CD4-positive, CD25-positive, alpha-beta regulatory T cell (primary cell): ENCODE data around the gene MINDY4. TPM values are rescaled to one million over a fixed set of nuclear protein-coding genes. Genes with fewer than 3 reads are reported as not detected.

Experiments
- ATAC-seq, 2 donors: fragments of 150-1000 bp; cut with Tn5 transposase; one replicate each; pipeline ENCODE4 v1.10.0; 2021; ENCODE audit warnings: low read depth in 2 of 2, moderate number of reproducible peaks in 2 of 2, moderate library complexity in 1 of 2
- DNase-seq, 3 donors: peaks; one replicate each; pipeline versions ENCODE4 v3.0.0 to v3.0.0-alpha.2; 2012 to 2022; ENCODE audit warnings: mixed read lengths in 1 of 3
- H3K27ac ChIP-seq: one replicate; pipeline ENCODE4 v1.7.0; 2013; ENCODE audit warnings: mild to moderate bottlenecking, low read length; ENCODE audit not compliant: insufficient read depth, poor library complexity, severe bottlenecking
- H3K27me3 ChIP-seq: one replicate; pipeline ENCODE4 v1.7.0; 2013; ENCODE audit warnings: low read length; ENCODE audit not compliant: control insufficient read depth, insufficient read depth
- H3K36me3 ChIP-seq: one replicate; pipeline ENCODE4 v1.7.0; 2013; ENCODE audit warnings: mild to moderate bottlenecking, low read length, moderate library complexity; ENCODE audit not compliant: control insufficient read depth, insufficient read depth
- H3K4me1 ChIP-seq: 2 replicates; pipeline ENCODE4 v1.7.0; 2013; ENCODE audit warnings: mild to moderate bottlenecking, low read length; ENCODE audit not compliant: insufficient read depth, control insufficient read depth, poor library complexity, severe bottlenecking
- H3K4me3 ChIP-seq: one replicate; pipeline ENCODE4 v1.7.0; 2013; ENCODE audit warnings: low read depth, mild to moderate bottlenecking, low read length, moderate library complexity
- H3K9me3 ChIP-seq, 2 experiments: 1 replicate in 1 of 2; 2 replicates in 1 of 2; pipeline ENCODE4 v1.7.0; 2013; ENCODE audit warnings: low read length in 2 of 2, mild to moderate bottlenecking in 1 of 2, moderate library complexity in 1 of 2; ENCODE audit not compliant: control insufficient read depth in 2 of 2
- H3K27ac Mint-ChIP-seq, 3 donors: one replicate each; pipeline ENCODE4 v1.8.0; 2020 to 2022; ENCODE audit warnings: mild to moderate bottlenecking in 3 of 3, mixed read lengths in 3 of 3, moderate library complexity in 2 of 3
- H3K27me3 Mint-ChIP-seq: one replicate; pipeline ENCODE4 v1.8.0; 2022; ENCODE audit warnings: mild to moderate bottlenecking, mixed read lengths
- H3K36me3 Mint-ChIP-seq: one replicate; pipeline ENCODE4 v1.8.0; 2020; ENCODE audit warnings: mixed read lengths
- H3K4me1 Mint-ChIP-seq, 4 donors: one replicate each; pipeline ENCODE4 v1.8.0; 2020 to 2022; ENCODE audit warnings: mixed read lengths in 4 of 4, mild to moderate bottlenecking in 1 of 4
- H3K4me3 Mint-ChIP-seq, 4 donors: one replicate each; pipeline ENCODE4 v1.8.0; 2020 to 2022; ENCODE audit warnings: mild to moderate bottlenecking in 4 of 4, mixed read lengths in 4 of 4, moderate library complexity in 3 of 4
- H3K9me3 Mint-ChIP-seq, 7 donors: one replicate each; pipeline ENCODE4 v1.8.0; 2020 to 2022; ENCODE audit warnings: mixed read lengths in 7 of 7, mild to moderate bottlenecking in 3 of 7, moderate library complexity in 2 of 7
- polyA plus RNA-seq, 4 donors: library from polyadenylated mRNA; unstranded; fragments of 300-500 nt; fragmentation: Illumina TruSeq; gene quantifications; one replicate each; pipeline ENCODE4 v1.2.3, GENCODE V29; 2021
- total RNA-seq: library from RNA; stranded (reverse); gene quantifications from one replicate; pipeline ENCODE4 v1.2.3, GENCODE V29; 2022

The MINDY4 gene
- total and polyA plus RNA-seq, 5 donors from 2014 or later, result 0.17 to 1.0 (median 0.52) TPM

- no peaks in the 10 kb centered on the region for H3K4me1 ChIP-seq
- no peaks in the 10 kb centered on the region for H3K27me3 Mint-ChIP-seq
- no peak overlapping the region for H3K4me3 ChIP-seq
- no peaks in the 10 kb centered on the region for H3K36me3 Mint-ChIP-seq
- H3K9me3 Mint-ChIP-seq, result no peaks in the 10 kb centered on the region
- no peak overlapping the region for H3K27ac Mint-ChIP-seq
- H3K4me1 Mint-ChIP-seq, result no peaks in the 10 kb centered on the region
- H3K27ac ChIP-seq, result no peak overlapping the region
- H3K36me3 ChIP-seq, result no peaks in the 10 kb centered on the region
- H3K4me3 Mint-ChIP-seq, result no peak overlapping the region
- H3K9me3 ChIP-seq, result no peaks in the 10 kb centered on the region
- ATAC-seq (no peak), DNase-seq (no peak)
- no peaks in the 10 kb centered on the region for H3K27me3 ChIP-seq
These were observed 145.6 kb downstream of the MINDY4 start for GRCh38 chr7:30916767-30917166.

- no peaks in the 10 kb centered on the region for H3K4me1 Mint-ChIP-seq
These were observed 146.1 kb downstream of the MINDY4 start for GRCh38 chr7:30917216-30917893.

GRCh38 chr7:30918676-30919075 is 147.5 kb downstream of the MINDY4 start:
- no peaks in the 10 kb centered on the region for H3K36me3 ChIP-seq
- Mint-ChIP-seq H3K27me3 (no peaks in the 10 kb centered on the region), H3K9me3 (no peaks in the 10 kb centered on the region), H3K4me3 (no peak overlapping the region), H3K4me1 (no peaks in the 10 kb centered on the region), H3K27ac (no peak overlapping the region), H3K36me3 (no peaks in the 10 kb centered on the region)
- no peaks in the 10 kb centered on the region for H3K27me3 ChIP-seq
- DNase-seq (no peak), ATAC-seq (no peak)
- H3K9me3 ChIP-seq, result no peaks in the 10 kb centered on the region
- no peaks in the 10 kb centered on the region for H3K4me1 ChIP-seq
- no peak overlapping the region for H3K4me3 ChIP-seq
- H3K27ac ChIP-seq, result no peak overlapping the region

More at GRCh38 chr7:30917216-30917893, 146.1 kb downstream of the MINDY4 start:
- Mint-ChIP-seq H3K9me3 (no peaks in the 10 kb centered on the region), H3K27me3 (no peaks in the 10 kb centered on the region), H3K36me3 (no peaks in the 10 kb centered on the region), H3K4me3 (no peak overlapping the region), H3K27ac (no peak overlapping the region)
- no peaks in the 10 kb centered on the region for H3K27me3 ChIP-seq
- DNase-seq, result no peak
- no peak overlapping the region for H3K4me3 ChIP-seq
- no peaks in the 10 kb centered on the region for H3K36me3 ChIP-seq
- H3K9me3 ChIP-seq, result no peaks in the 10 kb centered on the region
- ATAC-seq, result no peak
- no peaks in the 10 kb centered on the region for H3K4me1 ChIP-seq
- no peak overlapping the region for H3K27ac ChIP-seq

GRCh38 chr7:30920021-30920583 is 148.9 kb downstream of the MINDY4 start:
- no peak for ATAC-seq
- no peak overlapping the region for H3K4me3 Mint-ChIP-seq
- Histone ChIP-seq H3K27ac (no peak overlapping the region), H3K9me3 (no peaks in the 10 kb centered on the region), H3K36me3 (no peaks in the 10 kb centered on the region), H3K27me3 (no peaks in the 10 kb centered on the region), H3K4me3 (no peak overlapping the region), H3K4me1 (no peaks in the 10 kb centered on the region)
- no peaks in the 10 kb centered on the region for H3K36me3 Mint-ChIP-seq
- no peaks in the 10 kb centered on the region for H3K27me3 Mint-ChIP-seq
- H3K27ac Mint-ChIP-seq, result no peak overlapping the region
- no peak for DNase-seq
- H3K4me1 Mint-ChIP-seq, result no peaks in the 10 kb centered on the region
- no peaks in the 10 kb centered on the region for H3K9me3 Mint-ChIP-seq

GRCh38 chr7:30920584-30921539 is 149.6 kb downstream of the MINDY4 start:
- Histone ChIP-seq H3K36me3 (no peaks in the 10 kb centered on the region), H3K9me3 (no peaks in the 10 kb centered on the region), H3K27me3 (no peaks in the 10 kb centered on the region), H3K27ac (no peak overlapping the region), H3K4me1 (no peaks in the 10 kb centered on the region), H3K4me3 (no peak overlapping the region)
- ATAC-seq (no peak), DNase-seq (no peak)
- Mint-ChIP-seq H3K36me3 (no peaks in the 10 kb centered on the region), H3K27me3 (no peaks in the 10 kb centered on the region), H3K27ac (no peak overlapping the region), H3K4me3 (no peak overlapping the region), H3K4me1 (no peaks in the 10 kb centered on the region), H3K9me3 (no peaks in the 10 kb centered on the region)

- H3K36me3 Mint-ChIP-seq, result no peaks in the 10 kb centered on the region
- Histone ChIP-seq H3K36me3 (no peaks in the 10 kb centered on the region), H3K27me3 (no peaks in the 10 kb centered on the region), H3K27ac (no peak overlapping the region), H3K4me1 (no peaks in the 10 kb centered on the region), H3K4me3 (no peak overlapping the region), H3K9me3 (no peaks in the 10 kb centered on the region)
- H3K9me3 Mint-ChIP-seq, result peaks cover 0 to 2% (median 0%) of the 10 kb centered on the region in 7 donors
- no peak overlapping the region for H3K27ac Mint-ChIP-seq
- no peaks in the 10 kb centered on the region for H3K27me3 Mint-ChIP-seq
- no peak for DNase-seq
- H3K4me3 Mint-ChIP-seq, result no peak overlapping the region
- ATAC-seq, result no peak
- H3K4me1 Mint-ChIP-seq, result no peaks in the 10 kb centered on the region
These were observed 150.6 kb downstream of the MINDY4 start for GRCh38 chr7:30921540-30922401.

- DNase-seq, result no peak
- H3K4me3 ChIP-seq, result no peak overlapping the region
- H3K27ac ChIP-seq, result no peak overlapping the region
- Mint-ChIP-seq H3K4me1 (no peaks in the 10 kb centered on the region), H3K27me3 (no peaks in the 10 kb centered on the region), H3K9me3 (peaks cover 0 to 3% (median 0%) of the 10 kb centered on the region in 7 donors), H3K36me3 (no peaks in the 10 kb centered on the region), H3K4me3 (no peak overlapping the region), H3K27ac (no peak overlapping the region)
- H3K9me3 ChIP-seq, result peaks cover 0 to 5% of the 10 kb centered on the region in 2 experiments
- no peaks in the 10 kb centered on the region for H3K4me1 ChIP-seq
- no peaks in the 10 kb centered on the region for H3K27me3 ChIP-seq
- no peak for ATAC-seq
- H3K36me3 ChIP-seq, result no peaks in the 10 kb centered on the region
These were observed 151.4 kb downstream of the MINDY4 start for GRCh38 chr7:30922596-30922995.
